Prostate gland (tissue), 2 donors: ENCODE measurements around the gene MS4A7.

Source experiments
- CTCF ChIP-seq, 4 experiments: fragments of 200-600 bp in 2 of 4; fragments of 450-650 bp in 2 of 4; sonication (generic) in 2 of 4; IDR thresholded peaks; 1 replicate in 3 of 4; 2 replicates in 1 of 4; pipeline ENCODE4 v1.5.1; 2016 to 2019; ENCODE audit warnings: antibody characterized with exemption in 4 of 4, mild to moderate bottlenecking in 2 of 4, moderate library complexity in 2 of 4
- POLR2AphosphoS5 ChIP-seq: sonication (generic); formaldehyde crosslinking; IDR thresholded peaks from one replicate; pipeline ENCODE4 v1.6.1; 2017; ENCODE audit warnings: antibody characterized with exemption

GRCh38 chr11:60389279-60389910 lies 11.1 kb downstream of the MS4A7 start:
- TF ChIP-seq POLR2AphosphoS5, result no peak
- TF ChIP-seq CTCF (IDR thresholded peaks at IDR 0.05), result no peak
